AG04449 (cell line): ENCODE measurements around the gene SUGCT.

Experiments used
- CTCF ChIA-PET: fragments of 350-600 bp; formaldehyde crosslinking; extraction: SDS; loops from one replicate; lab custom pipeline; 2021; ENCODE audit warnings: antibody characterized with exemption; lab: Yijun Ruan, JAX
- POLR2A ChIA-PET: fragments of 400-600, 350-600 bp; formaldehyde crosslinking; extraction: SDS; loops from one replicate; lab custom pipeline; 2020; ENCODE audit warnings: antibody characterized with exemption, inconsistent platforms; lab: Yijun Ruan, JAX
- DNase-seq: peaks from one replicate; pipeline ENCODE4 v3.0.0-alpha.2; 2010; ENCODE audit warnings: low read depth, low spot score
- H3K4me3 ChIP-seq: 2 replicates; pipeline ENCODE4 v1.5.1; 2011; ENCODE audit warnings: low read depth, mild to moderate bottlenecking, control low read depth, low read length
- TF ChIP-seq, protein P1 (sequence below): IDR thresholded peaks from one replicate; pipeline ENCODE4 v1.5.1; 2011; ENCODE audit warnings: mild to moderate bottlenecking, moderate library complexity, low read length, control low read depth, inconsistent platforms; ENCODE audit not compliant: insufficient read depth; ENCODE audit errors: missing control alignments

SUGCT gene

DNA sequence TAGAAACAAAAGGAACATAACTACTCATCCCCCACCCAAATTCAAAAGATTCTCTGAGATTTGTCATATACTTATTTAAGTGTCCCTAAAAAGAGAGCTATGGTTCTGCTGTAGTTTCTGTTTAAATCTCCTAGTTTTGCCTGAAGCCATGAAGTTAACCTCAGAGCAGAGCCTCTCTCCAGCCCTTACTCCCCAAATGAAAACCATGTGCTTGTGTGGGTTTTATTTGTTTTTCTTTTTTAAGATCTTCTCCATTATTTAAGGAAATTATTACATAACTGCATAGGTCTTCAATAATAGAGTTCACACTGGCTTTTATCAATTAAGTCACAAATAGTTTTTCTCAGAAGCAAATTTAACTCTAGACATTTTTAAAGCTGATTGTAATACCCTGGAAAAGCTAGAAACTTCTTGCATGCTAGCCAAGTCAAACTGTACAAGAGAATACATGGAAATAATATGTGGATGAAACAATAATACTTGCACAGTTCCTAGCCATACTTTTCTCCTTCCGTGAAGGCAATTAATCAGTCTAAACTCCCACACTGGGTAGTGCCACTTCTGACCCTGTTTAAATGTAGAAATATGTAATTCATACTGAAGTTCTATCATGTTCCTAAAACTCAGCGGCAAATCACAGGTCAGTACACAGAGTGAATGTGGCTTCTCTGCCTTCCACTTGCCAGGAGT, 579.7 kb downstream of the SUGCT start:
- H3K4me3 ChIP-seq: no peak overlapping the region
- ChIA-PET POLR2A (no interaction called here), CTCF (no interaction called here)
- no peak for DNase-seq
- TF ChIP-seq, protein P1, sequence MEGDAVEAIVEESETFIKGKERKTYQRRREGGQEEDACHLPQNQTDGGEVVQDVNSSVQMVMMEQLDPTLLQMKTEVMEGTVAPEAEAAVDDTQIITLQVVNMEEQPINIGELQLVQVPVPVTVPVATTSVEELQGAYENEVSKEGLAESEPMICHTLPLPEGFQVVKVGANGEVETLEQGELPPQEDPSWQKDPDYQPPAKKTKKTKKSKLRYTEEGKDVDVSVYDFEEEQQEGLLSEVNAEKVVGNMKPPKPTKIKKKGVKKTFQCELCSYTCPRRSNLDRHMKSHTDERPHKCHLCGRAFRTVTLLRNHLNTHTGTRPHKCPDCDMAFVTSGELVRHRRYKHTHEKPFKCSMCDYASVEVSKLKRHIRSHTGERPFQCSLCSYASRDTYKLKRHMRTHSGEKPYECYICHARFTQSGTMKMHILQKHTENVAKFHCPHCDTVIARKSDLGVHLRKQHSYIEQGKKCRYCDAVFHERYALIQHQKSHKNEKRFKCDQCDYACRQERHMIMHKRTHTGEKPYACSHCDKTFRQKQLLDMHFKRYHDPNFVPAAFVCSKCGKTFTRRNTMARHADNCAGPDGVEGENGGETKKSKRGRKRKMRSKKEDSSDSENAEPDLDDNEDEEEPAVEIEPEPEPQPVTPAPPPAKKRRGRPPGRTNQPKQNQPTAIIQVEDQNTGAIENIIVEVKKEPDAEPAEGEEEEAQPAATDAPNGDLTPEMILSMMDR: no peak

DNA sequence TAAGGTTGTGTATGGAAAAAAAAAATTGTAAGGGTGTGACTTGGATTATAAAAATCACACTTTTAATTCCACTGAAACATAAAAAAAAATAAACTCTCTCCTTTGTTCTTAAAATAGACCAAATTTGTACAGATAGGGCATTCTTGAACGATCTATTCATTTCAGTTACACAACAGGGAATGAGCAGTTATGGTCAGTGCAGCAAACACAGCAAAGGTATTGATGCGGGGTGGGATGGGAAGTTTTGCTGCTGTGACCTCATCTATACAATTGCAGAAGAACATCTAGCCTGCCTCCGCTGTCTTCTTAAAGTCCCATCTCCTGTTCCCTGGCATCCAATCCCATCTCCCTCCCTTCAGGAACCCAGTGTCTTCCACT, 580.2 kb downstream of the SUGCT start:
- DNase-seq: no peak
- CTCF ChIA-PET: interaction anchor here (1.9 kb wide), 1 partner anchor 14 kb away, joined by 4 read pairs; no protein-coding TSS in a partner anchor
- no peak overlapping the region for H3K4me3 ChIP-seq
- TF ChIP-seq, protein P1: no peak
- POLR2A ChIA-PET: no interaction called here

DNA sequence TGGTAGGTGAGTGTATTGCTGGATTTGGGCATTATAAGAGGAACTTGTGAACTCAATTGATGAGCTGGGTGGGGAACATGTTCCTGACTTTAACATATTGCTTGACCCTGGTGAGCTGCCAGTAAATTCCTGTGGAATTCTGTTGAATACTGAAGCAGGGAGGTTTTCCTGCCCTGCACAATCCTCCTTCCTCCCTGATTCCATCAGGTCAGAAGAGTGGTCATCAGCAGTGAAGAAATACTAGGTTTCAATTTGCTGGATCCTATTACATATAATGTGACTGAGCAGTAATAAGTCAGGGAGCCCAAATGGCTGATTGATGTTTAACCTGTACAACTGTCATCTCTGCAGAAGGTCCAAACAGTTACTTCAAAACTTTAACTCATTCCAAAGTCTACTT, 581.2 kb downstream of the SUGCT start:
- DNase-seq: no peak
- POLR2A ChIA-PET: interaction anchor here (0.6 kb wide), 1 partner anchor 418 kb away, joined by 3 read pairs; no protein-coding TSS in a partner anchor
- TF ChIP-seq, protein P1: no peak
- CTCF ChIA-PET: interaction anchor here (1.1 to 1.9 kb wide), 4 partner anchors 12 to 27 kb away, joined by 3 to 4 read pairs (median 4); no protein-coding TSS in a partner anchor
- no peak overlapping the region for H3K4me3 ChIP-seq

DNA sequence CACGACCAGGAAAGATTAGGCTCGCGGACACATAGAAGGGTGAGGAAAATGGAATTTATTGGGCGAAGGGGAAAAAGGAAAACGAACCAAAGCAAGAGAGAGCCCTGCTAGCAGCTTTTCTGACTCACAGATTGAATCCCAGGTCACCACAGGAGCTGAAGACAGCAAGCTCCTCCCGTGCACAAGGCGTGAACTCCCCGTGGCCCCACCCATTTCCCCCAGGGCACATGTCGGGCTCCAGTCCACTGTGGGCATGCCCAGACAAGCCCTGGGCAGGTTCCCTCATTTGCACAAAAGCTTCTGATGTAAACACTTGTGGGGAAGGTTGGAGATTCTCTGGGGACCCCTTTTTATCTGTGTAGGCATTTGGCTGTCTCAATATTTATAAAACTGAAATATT, 582.4 kb downstream of the SUGCT start:
- POLR2A ChIA-PET: interaction anchor here (0.9 kb wide), 1 partner anchor 38 kb away, joined by 3 read pairs; no protein-coding TSS in a partner anchor
- no peak for DNase-seq
- TF ChIP-seq, protein P1: no peak
- no peak overlapping the region for H3K4me3 ChIP-seq
- CTCF ChIA-PET: no interaction called here

DNA sequence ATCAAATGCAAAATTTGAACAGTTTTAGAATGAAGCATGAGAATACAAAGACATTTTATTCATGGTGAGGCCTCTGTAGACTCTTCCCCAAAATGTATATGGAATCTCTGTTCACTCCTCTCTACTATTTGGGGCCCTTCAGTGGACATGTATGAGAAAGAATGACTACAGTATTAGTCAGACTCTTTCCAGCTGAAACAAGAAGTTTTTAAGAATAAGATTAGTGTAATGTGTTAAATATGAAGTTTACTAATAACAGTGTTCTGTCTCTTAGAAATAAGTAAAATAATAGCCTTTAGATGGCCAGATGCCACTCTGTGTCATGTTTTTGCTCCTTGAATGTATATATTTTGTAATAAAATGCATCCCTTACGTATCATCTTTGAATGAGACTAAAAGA, 585.6 kb downstream of the SUGCT start:
- no peak overlapping the region for H3K4me3 ChIP-seq
- CTCF ChIA-PET: interaction anchor here (1.6 kb wide), 1 partner anchor 976 kb away, joined by 4 read pairs; no protein-coding TSS in a partner anchor
- TF ChIP-seq, protein P1: no peak
- DNase-seq: no peak
- POLR2A ChIA-PET: no interaction called here

DNA sequence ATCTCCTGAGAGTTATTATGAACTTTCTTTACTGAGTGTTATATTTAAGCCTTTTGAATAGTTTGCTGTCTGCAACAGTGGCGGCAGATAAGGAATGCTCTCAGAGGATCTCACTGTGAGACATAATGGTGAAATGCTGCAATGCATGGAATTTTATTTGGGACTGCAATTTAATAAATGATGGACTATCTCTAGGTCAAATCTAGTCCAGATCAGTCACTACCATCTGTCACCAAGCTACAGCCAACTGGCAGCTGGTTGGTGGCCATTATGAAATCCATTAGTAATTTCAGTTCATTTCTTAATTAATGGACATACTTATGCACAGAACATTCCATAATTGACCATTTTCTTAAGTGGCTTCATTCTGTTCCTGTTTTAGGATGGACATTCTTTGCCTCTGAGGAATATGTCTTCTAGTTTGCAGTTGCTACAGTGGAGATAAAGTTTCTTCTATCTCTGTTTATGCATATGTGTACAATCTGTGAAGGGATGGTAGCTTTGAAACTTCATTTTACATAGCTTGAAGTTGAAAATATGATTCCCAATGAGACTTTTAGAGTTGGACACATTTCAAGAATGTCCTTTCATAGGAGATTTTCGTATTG, 586.6 kb downstream of the SUGCT start:
- CTCF ChIA-PET: interaction anchor here (1.6 kb wide), 1 partner anchor 975 kb away, joined by 4 read pairs; no protein-coding TSS in a partner anchor
- POLR2A ChIA-PET: interaction anchor here (0.7 kb wide), 1 partner anchor 20 kb away, joined by 3 read pairs; no protein-coding TSS in a partner anchor
- TF ChIP-seq, protein P1: no peak
- DNase-seq: peak; percentile 41
- no peak overlapping the region for H3K4me3 ChIP-seq
